Sciatic nerve (tissue), 2 donors: ENCODE results near the gene SYCE1. TPM values are rescaled to one million over a fixed set of nuclear protein-coding genes. Genes with fewer than 3 reads are reported as not detected.
"Not testable (repeated sequence)": the region's sequence is repeated elsewhere in the genome, so short reads cannot be mapped to it uniquely, and the experiment has no call there.

Experiments used
- ATAC-seq: fragments of 200-7000 bp; cut with Tn5 transposase; one replicate; pipeline ENCODE4 v1.9.1; 2020; ENCODE audit warnings: mild to moderate bottlenecking, moderate library complexity
- DNase-seq: peaks from one replicate; pipeline ENCODE4 v3.0.0-alpha.2; 2020; ENCODE audit warnings: low spot score
- intact Hi-C: fragments of 100-400 bp; cut with DNase I; formaldehyde crosslinking; loops from one replicate; pipeline ENCODE4 v1.14.2; 2022
- total RNA-seq: library from RNA; stranded (reverse); fragmentation: NEBNext Ultra II Directional; extraction: Animal tissue kit (Norgen Biotek cat#: 25700); gene quantifications from one replicate; pipeline ENCODE4 v1.2.1, GENCODE V29; 2021
- donor health status: DM: no; HTN: no; CAD: no.
- donor health status: DM: no; HTN: no; CAD: no.

SYCE1 gene
- total RNA-seq, 1 donor from 2014 or later = 0.22 TPM

DNA sequence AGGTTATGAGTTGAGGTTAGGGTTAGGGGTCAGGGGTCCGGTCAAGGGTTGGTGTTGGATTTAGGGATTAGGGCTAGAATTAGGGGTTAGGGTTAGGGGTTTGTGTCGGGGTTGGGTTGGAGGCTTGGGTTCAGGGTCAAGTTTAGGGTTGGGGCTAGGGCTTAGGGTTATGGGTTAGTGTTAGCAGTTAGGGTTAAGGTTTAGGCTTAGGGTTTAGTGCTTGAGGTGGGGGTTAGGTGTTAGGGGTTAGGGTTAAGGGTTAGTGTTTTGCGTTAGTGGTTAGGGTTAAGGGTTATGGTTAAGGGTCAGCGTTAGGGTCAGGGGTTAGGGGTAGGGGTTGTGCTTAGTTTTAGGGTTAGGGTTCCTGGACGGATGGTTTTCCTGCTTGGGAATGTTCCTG lies 1.7 kb upstream of the SYCE1 start:
- intact Hi-C loops = no loop called here
- no peak for ATAC-seq
- DNase-seq = no peak

DNA sequence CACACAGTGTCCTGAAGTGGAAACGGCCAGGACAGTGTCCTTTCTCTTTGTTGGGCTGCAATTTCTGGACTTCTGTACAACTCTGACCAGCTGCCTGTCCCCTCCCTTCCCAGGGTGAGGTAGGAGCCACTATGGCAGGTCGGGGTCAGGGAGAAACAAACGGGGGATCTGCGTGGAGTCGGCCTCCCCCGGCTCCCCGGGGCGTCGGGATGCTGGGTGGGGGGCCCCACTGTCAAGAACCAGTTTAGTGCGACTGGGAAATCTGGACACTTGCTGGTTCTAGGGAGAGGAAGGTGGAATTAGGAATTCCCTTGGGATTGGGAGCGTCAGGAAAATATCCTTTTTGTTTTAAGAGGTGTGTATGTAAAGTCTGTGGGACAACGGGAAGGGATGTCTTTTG lies 567 bp downstream of the SYCE1 start:
- ATAC-seq = no peak
- intact Hi-C loops = no loop called here
- no peak for DNase-seq

DNA sequence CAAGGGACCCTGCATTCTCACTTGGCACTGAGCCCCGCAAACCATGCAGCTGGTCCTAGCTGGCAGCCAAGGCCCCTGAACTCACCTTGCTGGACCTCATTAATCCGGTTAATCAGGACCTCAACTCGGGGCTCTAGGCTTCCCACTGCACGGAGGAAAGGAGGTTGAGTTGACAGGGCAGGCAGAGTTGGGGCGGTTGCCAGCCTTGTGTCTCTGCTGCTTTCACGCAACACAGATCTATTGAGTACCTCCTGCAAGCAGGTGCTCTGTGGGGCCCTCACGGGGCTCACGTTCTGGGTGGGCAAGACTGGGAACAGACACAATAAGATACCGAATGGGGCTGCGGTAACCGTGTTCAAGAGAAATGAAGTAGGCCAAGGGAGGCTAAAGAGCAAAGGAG lies 6.2 kb downstream of the SYCE1 start:
- intact Hi-C loops = no loop called here
- ATAC-seq (no peak), DNase-seq (no peak)

DNA sequence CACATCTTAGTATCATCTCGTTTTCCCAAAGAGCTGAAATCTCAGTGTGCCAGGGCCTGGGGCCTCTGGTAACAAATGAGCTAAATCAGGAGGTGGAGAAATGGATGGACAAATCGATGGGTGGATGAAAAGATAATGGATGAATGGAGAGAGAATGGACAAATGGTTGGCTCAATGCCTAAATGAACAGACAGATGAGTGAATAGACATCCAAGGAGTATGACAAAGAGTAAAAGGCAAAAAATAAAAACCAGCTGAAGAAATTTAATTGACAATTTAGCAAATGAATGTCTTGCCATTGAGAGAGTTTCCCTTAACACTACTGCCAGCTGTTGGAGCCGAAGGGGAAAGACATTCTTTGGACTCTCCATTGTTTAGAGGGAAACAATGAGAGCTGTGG lies 8.0 kb downstream of the SYCE1 start:
- no peak for ATAC-seq
- DNase-seq = no peak
- intact Hi-C loops = no loop called here

DNA sequence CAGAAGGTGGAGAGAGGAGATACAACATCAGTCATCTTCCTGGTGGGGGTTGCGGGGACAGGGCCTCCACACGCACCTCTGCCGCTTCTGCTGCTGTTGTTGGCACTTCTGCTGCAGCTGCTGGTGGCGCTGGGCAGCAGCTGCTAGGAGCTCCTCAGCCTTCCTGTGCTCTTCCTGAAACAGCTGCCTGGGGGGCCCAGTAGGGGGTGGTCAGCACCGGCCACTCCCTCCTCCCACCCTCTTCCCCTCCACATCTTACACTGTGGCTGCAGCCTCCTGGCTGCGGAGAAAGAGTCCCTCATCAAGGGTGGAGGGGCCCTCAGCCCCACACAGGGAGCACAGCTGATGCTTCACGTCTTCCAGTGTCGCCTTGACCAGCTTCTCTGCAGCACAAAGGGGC lies 9.9 kb downstream of the SYCE1 start:
- ATAC-seq (no peak), DNase-seq (no peak)
- intact Hi-C loops = no loop called here

DNA sequence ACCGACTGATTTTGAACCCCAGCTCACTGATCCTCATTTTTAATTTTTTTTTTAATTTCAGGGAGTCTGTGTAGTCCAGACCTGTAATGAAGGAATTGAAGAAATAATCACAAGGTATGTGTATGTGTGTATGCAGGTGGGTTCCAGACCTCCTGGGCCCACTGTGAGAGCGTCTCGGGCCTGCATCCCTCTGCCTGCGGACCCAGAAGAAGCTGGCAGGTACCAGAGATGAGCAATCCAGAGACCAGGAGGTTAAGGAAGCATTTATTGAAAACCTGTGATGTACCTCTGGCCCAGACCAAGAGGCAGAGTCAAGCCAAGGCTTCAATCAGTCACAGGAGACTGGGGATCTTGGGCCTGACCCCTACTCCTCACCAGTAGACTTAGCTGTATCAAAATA lies 10.8 kb downstream of the SYCE1 start:
- DNase-seq = no peak
- no peak for ATAC-seq
- intact Hi-C loops = no loop called here

DNA sequence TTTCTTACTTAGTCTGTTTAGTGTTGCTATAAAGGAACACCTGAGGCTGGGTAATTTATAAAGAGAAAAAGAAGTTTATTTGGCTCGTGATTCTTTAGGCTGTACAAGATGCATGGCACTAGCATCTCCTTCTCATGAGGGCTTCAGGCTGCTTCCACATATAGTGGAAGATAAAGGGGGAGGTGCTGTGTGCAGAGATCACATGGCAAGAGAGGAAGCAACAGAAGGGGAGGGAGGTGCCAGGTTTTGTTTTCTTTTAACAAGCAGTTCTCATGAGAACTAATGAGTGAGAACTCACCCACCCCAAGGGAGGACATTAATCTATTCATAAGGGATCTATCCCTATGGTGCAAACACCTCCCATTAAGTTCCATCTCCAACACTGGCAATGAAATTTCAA lies 20.9 kb downstream of the SYCE1 start:
- no peak for DNase-seq
- ATAC-seq = no peak
- intact Hi-C loops = no loop called here

DNA sequence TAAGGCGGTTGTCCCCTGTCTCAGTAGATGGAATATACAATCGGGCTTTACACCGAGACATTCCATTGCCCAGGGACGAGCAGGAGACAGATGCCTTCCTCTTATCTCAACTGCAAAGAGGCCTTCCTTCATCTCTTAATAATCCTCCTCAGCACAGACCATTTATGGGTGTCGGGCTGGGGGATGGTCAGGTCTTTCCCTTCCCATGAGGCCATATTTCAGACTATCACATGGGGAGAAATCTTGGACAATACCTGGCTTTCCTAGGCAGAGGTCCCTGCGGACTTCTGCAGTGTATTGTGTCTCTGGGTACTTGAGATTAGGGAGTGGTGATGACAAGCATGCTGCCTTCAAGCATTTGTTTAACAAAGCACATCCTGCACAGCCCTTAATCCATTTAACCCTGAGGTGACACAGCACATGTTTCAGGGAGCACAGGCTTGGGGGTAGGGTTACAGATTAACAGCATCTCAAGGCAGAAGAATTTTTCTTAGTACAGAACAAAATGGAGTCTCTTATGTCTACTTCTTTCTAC lies 23.9 kb downstream of the SYCE1 start:
- DNase-seq, ATAC-seq, intact Hi-C loops: not testable (repeated sequence)

DNA sequence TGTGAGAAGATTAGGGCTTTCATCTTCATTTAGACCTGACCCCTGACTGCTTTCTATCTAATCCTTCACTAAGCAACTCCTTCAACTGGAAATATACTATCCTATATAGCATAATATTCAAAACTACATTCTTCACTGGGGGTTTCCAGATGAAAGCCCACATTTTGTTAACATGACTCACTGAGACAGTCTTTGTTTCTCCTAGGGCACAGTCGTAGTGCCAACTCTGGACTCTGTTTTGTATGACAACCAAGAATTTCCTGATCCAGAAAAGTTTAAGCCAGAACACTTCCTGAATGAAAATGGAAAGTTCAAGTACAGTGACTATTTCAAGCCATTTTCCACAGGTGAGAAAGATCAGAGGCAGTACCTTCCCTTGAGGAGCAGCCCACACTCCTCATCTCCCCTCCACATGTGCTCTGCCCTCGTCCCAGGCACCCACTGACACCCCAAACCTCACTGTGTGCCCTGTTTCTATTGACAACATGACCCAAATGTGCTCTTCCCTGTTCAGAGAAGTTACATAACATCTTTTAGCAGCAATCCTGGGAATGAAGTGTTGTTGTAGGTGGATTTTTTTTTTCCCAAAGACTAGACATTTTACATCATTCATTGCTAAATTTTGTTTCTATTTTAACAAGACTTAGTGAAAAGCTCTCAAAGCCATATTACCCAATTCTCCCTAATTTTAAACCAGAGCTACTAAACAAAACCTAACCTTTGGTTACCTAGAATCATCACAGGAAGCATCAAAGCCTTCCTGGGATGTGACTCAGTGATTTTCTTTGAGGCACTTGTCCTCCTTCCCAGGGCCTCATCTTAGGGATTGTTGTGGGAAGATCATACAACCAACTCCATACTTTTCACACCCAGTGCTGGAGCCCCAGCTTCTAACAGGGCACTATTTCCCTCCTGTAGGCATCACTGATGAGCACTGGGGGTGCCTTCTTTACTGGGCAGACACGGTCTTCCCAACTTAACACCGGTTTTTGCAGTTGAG lies 27.5 kb downstream of the SYCE1 start:
- ATAC-seq (no peak), DNase-seq (no peak)
- intact Hi-C loops = no loop called here

DNA sequence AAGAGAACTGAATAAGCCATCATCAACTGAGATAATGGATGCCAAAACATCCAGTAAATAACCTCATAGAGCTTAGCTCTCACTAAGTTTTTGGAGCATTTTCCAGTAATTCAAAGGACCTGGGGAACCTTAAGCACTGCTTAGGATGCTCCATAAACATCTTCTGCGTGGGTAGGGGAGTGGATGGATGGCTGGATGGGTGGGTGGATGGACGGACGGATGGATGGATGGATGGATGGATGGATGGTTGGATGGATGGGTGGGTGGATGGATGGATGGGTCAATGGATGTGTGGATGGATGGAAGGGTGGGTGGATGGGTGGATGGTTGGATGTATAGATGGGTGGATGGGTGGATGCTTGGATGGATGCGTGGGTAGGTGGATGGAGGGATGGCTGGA lies 29.2 kb downstream of the SYCE1 start:
- DNase-seq = no peak
- ATAC-seq = no peak
- intact Hi-C loops = no loop called here

DNA sequence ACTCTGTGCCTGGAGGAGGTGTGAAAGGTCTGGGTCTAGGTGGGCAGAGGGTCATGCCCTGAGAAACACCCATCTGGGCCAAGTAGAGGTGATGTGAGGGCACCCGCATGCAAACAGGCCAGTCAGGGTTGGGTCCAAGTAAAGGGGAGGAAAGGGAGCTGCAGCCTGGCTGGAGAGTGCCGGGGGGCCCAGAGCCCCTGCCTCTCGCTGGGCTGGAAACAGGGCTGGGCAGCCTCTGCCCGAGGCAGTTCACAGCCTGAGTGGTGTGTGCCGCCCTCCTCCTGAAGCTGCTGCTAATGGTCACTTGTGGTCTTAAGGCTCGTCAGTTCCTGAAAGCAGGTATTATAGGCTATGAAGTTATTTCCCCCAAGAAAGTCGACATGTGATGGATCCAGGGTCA lies 31.0 kb downstream of the SYCE1 start:
- ATAC-seq (no peak), DNase-seq (no peak)
- intact Hi-C loops = no loop called here

DNA sequence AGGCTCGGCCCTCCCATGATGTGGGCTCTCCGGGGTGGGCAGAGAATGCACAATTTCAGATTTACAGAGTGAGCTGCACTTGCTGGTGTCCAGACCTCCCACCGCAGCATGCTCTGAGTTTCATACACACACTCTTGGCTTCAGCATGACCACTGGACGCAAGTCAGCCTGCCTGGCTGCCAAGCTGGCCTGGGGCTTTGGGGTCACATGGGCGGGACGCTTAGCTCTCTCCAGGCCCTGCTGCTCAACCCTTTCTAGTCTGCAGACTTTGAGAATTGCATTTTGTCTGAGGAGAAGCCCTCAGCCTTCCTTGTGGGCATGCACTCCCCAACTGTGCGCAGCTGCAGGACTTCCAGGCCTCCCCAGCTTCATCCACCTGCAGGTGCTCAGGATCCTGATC lies 32.5 kb downstream of the SYCE1 start:
- intact Hi-C loops = no loop called here
- DNase-seq (no peak), ATAC-seq (no peak)

DNA sequence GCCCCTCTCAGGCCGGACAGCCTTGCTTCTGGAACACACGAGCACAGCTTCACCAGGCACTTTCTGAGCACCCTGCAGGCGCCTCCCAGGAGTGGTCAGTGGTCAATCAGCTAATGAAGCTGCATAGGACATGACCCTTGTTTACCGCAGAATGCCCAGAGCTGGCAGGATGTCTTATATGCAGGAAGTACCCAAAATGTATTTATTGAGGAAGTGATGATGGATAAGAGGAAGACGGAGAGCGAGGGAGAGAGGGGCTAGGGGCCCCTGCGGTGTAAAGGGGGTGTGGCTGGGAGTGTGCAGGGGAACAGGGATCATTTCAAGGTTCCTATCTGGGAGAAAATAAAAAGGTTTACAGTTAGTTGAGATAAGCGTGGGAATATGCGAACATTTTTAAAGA lies 34.9 kb downstream of the SYCE1 start:
- intact Hi-C loops = no loop called here
- DNase-seq (no peak), ATAC-seq (no peak)

DNA sequence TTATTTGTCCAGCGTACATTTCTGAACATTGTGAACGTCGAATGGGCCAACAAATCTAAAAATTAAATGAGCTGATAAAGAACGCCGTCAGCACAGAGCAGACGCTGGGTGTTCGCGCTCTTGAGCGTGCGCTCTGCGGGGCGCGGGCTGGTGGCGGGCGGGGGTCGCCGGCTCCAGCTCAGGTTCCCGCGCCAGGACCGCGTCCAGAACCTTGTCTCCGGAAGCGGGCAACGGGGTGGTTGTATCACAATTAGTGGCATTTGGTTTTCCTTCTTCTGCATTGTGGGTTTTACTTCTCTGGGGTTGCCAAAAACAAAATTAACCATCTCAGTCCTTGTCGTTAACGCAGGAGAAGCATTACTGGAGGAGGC lies 35.8 kb downstream of the SYCE1 start:
- DNase-seq = no peak
- no peak for ATAC-seq
- intact Hi-C loops = loop anchor here (10.0 kb wide), 1 partner anchor 205 kb away; no protein-coding TSS in a partner anchor

DNA sequence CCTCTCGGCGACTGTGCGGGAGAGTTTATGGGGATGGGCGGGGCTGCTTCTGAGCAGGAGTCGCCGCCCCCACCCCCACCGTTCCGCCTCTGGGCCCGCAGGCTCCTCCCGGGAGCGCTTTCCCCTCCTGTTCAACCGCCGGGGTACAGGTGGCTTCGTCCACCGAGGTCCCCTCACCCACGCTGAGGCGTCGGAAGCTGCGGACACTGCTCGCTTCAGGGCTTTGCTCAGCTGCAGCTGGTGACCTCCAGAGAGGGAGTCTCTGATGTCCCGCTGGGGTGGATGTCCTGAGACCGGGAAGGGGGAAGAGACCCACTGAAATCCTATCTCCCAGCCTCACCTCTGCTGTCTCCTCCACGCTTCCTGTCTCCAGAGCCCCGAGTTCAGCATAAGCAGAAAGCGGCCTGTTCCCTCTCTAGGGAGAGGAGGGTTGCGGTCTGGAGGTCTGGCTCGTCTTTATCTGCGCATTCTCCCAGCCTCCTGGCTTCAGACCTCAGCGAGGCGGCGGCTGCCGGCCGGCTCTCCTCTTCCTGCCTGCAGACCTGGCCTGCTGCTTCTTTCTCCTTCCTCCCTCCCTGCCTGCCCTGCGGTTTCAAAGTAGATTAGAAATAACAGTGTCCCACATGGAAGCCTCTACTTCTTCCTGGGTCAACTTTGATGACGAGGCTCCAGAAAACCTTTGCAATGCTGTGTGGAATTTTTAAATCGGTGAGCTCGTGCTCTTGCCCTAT lies 36.4 kb downstream of the SYCE1 start:
- no peak for DNase-seq
- peak; percentile 46 for ATAC-seq
- intact Hi-C loops = loop anchor here (10.0 kb wide), 1 partner anchor 204 kb away; no protein-coding TSS in a partner anchor

DNA sequence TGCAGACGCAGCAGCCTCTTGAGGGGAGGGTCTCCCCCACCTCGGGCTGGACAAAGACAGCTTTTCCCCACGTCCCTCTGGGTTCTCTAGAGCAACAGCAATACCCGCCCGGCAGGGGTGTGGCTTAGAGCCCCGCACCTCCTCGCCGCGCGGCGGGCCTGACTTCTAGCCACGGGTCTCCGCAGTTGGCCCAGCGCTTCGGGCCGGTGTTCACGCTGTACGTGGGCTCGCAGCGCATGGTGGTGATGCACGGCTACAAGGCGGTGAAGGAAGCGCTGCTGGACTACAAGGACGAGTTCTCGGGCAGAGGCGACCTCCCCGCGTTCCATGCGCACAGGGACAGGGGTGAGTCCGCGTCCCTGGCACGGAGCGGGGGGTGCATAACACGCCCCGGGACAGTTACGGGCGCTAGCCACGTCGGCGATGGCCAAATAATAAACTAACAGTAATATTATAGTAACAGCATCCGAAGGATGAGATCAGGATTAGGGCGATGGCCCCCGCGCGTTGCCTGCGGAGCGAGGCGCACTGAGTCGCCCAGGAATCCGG lies 37.0 kb downstream of the SYCE1 start:
- ATAC-seq (no peak), DNase-seq (no peak)
- intact Hi-C loops = loop anchor here (10.0 kb wide), 1 partner anchor 204 kb away; no protein-coding TSS in a partner anchor

DNA sequence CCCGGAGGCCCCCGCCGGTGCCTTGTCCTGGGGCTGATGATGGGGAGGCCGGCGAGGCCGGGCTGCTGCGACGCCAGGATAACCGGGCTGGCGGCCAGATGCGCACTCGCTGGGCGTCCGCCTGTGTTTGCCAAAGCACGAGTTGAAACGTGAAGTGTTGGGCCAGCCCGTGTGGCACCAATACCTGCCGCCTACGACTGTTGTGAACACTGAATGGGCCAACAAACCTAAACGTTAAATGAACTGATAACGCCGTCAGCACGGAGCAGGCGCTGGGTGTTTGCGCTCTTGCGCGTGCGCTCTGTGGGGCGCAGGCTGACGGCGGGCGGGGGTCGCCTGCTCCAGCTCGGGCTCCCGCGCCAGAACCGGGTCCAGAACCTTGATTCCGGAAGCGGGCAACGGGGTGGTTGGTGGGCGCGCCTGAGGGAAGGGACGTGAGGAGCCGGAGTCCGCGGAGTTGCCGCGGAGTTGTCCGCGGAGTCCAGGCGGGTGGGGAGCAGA lies 37.6 kb downstream of the SYCE1 start:
- DNase-seq (no peak), ATAC-seq (no peak)
- intact Hi-C loops = loop anchor here (10.0 kb wide), 1 partner anchor 203 kb away; no protein-coding TSS in a partner anchor

DNA sequence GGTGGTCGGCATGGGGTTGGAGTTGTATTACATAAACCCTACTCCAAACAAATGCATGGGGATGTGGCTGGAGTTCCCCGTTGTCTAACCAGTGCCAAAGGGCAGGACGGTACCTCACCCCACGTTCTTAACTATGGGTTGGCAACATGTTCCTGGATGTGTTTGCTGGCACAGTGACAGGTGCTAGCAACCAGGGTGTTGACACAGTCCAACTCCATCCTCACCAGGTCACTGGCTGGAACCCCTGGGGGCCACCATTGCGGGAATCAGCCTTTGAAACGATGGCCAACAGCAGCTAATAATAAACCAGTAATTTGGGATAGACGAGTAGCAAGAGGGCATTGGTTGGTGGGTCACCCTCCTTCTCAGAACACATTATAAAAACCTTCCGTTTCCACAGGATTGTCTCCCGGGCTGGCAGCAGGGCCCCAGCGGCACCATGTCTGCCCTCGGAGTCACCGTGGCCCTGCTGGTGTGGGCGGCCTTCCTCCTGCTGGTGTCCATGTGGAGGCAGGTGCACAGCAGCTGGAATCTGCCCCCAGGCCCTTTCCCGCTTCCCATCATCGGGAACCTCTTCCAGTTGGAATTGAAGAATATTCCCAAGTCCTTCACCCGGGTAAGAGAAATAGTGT lies 38.3 kb downstream of the SYCE1 start, which contains the start of gene CYP2E1:
TSS of gene CYP2E1 (plus strand) at position 407 of the 632 bp plus-strand sequence. CDS start at position 440, 33 bp downstream.
- DNase-seq = no peak
- intact Hi-C loops = loop anchor here (10.0 kb wide), 1 partner anchor 202 kb away; no protein-coding TSS in a partner anchor
- ATAC-seq = no peak

DNA sequence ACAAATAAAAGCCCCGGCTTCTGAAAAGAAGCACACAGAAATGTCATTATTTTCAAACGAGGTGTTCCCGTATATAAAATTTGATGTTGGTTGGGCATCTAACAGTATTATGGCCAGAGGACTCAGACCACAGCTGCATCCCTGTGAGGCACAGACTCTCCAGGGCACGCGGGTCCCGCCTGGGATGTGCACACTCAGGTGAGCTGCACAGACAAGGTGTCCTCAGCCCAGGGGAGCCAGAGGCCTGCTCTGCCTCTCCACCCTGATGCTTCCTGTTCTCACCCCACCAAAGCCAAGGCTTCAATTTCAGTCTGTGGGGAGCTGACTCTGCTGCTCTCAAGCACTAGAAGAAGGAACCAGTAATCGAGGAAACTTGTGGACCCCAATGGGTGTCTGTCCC lies 39.9 kb downstream of the SYCE1 start:
- intact Hi-C loops = loop anchor here (10.0 kb wide), 1 partner anchor 201 kb away; no protein-coding TSS in a partner anchor
- no peak for ATAC-seq
- DNase-seq = no peak
